ENCODE results near the gene SORL1-AS1.

The SORL1-AS1 gene

DNA sequence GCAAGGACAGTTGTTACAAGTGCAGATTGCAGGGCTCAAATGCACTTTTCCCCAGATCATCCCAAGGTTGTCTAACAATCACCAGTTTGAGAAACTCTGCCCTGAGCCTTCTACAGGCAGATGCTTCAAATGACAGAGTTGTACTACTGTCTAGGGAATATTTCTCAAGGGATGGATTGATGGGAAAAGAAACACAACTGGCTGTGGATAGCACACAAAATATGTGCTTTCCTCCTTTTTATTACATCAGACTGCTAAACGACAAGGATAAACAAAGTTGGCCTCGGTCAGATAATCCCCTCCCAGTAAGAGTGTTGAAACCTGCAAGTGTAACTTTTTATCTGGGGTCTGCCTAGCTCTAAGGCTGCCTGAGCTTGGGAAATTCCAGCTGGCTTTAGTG is 46.6 kb upstream of the SORL1-AS1 start:
- Histone ChIP-seq H3K4me2 (no peak overlapping the region), H3K4me3 (no peak overlapping the region), H2AFZ (no peak overlapping the region), H3K4me1 (replicated peaks; ENCODE audit: insufficient read depth) (no peaks in the 10 kb centered on the region), H3K9me3 (ENCODE audit: insufficient read depth, low read depth) (no peaks in the 10 kb centered on the region), H3K27ac (no peak overlapping the region), H3K27me3 (ENCODE audit: insufficient read depth, low read depth) (no peaks in the 10 kb centered on the region), H3K9me2 (ENCODE audit: insufficient read depth) (no peaks in the 10 kb centered on the region), H4K20me1 (ENCODE audit: insufficient read depth) (no peaks in the 10 kb centered on the region), H3K36me3 (ENCODE audit: low read depth) (no peaks in the 10 kb centered on the region), H3K79me2 (ENCODE audit: low read depth) (no peaks in the 10 kb centered on the region), H3F3A (ENCODE audit: insufficient read depth, low read depth) (no peaks in the 10 kb centered on the region)
- intact Hi-C loops (cut with micrococcal nuclease; ENCODE audit: unreplicated experiment): no loop called here
- TF ChIP-seq CTCF (conservative IDR thresholded peaks at IDR 0.05): no peak
- no peak for TF ChIP-seq EZH2 (IDR thresholded peaks at IDR 0.05; ENCODE audit: low read depth)
- ChIA-PET POLR2A (ENCODE audit: unreplicated experiment) (no interaction called here), CTCF (no interaction called here)
- DNase-seq: no peak
- BruUV-seq (replicated peaks): no TSS peak

GRCh38 chr11:121497176-121497998 is 44.6 kb upstream of the SORL1-AS1 start:
- Histone ChIP-seq H3K9me2 (ENCODE audit: insufficient read depth) (no peaks in the 10 kb centered on the region), H3K27me3 (ENCODE audit: insufficient read depth, low read depth) (no peaks in the 10 kb centered on the region), H2AFZ (no peak overlapping the region), H3K4me2 (no peak overlapping the region), H4K20me1 (ENCODE audit: insufficient read depth) (no peaks in the 10 kb centered on the region), H3K27ac (no peak overlapping the region), H3F3A (ENCODE audit: insufficient read depth, low read depth) (no peaks in the 10 kb centered on the region), H3K79me2 (ENCODE audit: low read depth) (no peaks in the 10 kb centered on the region), H3K4me3 (no peak overlapping the region), H3K36me3 (ENCODE audit: low read depth) (no peaks in the 10 kb centered on the region), H3K4me1 (replicated peaks; ENCODE audit: insufficient read depth) (no peaks in the 10 kb centered on the region), H3K9me3 (ENCODE audit: insufficient read depth, low read depth) (no peaks in the 10 kb centered on the region)
- no peak for DNase-seq
- TF ChIP-seq CTCF (conservative IDR thresholded peaks at IDR 0.05) (no peak), EZH2 (IDR thresholded peaks at IDR 0.05; ENCODE audit: low read depth) (no peak)
- ChIA-PET POLR2A (ENCODE audit: unreplicated experiment) (no interaction called here), CTCF (no interaction called here)
- intact Hi-C loops (cut with micrococcal nuclease; ENCODE audit: unreplicated experiment): no loop called here
- no TSS peak for BruUV-seq (replicated peaks)

GRCh38 chr11:121494355-121495099 is 41.8 kb upstream of the SORL1-AS1 start:
- Histone ChIP-seq H3K79me2 (ENCODE audit: low read depth) (no peaks in the 10 kb centered on the region), H3K36me3 (ENCODE audit: low read depth) (no peaks in the 10 kb centered on the region), H3K9me2 (ENCODE audit: insufficient read depth) (no peaks in the 10 kb centered on the region), H3F3A (ENCODE audit: insufficient read depth, low read depth) (no peaks in the 10 kb centered on the region), H3K4me2 (no peak overlapping the region), H3K4me1 (replicated peaks; ENCODE audit: insufficient read depth) (peaks cover 5% of the 10 kb centered on the region), H3K27me3 (ENCODE audit: insufficient read depth, low read depth) (no peaks in the 10 kb centered on the region), H3K4me3 (no peak overlapping the region), H3K27ac (no peak overlapping the region), H2AFZ (no peak overlapping the region), H4K20me1 (ENCODE audit: insufficient read depth) (no peaks in the 10 kb centered on the region), H3K9me3 (ENCODE audit: insufficient read depth, low read depth) (no peaks in the 10 kb centered on the region)
- no peak for DNase-seq
- no peak for TF ChIP-seq CTCF (conservative IDR thresholded peaks at IDR 0.05)
- TF ChIP-seq EZH2 (IDR thresholded peaks at IDR 0.05; ENCODE audit: low read depth): no peak
- ChIA-PET CTCF (no interaction called here), POLR2A (ENCODE audit: unreplicated experiment) (no interaction called here)
- intact Hi-C loops (cut with micrococcal nuclease; ENCODE audit: unreplicated experiment): no loop called here
- no TSS peak for BruUV-seq (replicated peaks)
